Hematopoietic multipotent progenitor cell treated with erythropoietin and hydrocortisone succinate and interleukin-3 and kit ligand, for 17 days (in vitro differentiated cells): ENCODE data around the gene TAS2R8.
"Not testable (repeated sequence)": the region's sequence is repeated elsewhere in the genome, so short reads cannot be mapped to it uniquely, and the experiment has no call there.

ENCODE experiments used
- DNase-seq: peaks from one replicate; pipeline ENCODE4 v3.0.0-alpha.2; 2015; ENCODE audit warnings: low spot score

TAS2R8 gene, protein sequence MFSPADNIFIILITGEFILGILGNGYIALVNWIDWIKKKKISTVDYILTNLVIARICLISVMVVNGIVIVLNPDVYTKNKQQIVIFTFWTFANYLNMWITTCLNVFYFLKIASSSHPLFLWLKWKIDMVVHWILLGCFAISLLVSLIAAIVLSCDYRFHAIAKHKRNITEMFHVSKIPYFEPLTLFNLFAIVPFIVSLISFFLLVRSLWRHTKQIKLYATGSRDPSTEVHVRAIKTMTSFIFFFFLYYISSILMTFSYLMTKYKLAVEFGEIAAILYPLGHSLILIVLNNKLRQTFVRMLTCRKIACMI

DNA sequence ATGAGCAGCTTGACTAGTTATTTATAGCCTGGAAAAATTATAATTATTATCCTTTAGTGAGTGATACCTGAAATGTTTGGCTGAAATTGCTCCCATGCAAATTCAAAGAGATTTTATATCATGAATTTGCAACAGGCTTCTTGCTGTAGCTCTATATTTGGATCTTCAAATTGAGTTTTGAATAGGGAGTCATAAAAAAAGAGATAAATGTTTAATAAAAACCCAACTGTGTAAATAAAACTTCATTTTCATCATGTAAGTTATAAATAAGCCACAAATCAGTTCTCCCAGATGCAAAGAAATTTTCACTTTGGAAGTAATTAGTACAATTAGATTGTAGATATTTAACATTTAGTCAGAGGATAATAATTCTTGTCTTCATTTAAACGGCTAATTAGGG is at the start of gene TAS2R8:
TSS of gene TAS2R8 (minus strand) at position 101 of the 400 bp plus-strand sequence. CDS start 306 bp downstream, outside the sequence.
- DNase-seq = no peak

DNA sequence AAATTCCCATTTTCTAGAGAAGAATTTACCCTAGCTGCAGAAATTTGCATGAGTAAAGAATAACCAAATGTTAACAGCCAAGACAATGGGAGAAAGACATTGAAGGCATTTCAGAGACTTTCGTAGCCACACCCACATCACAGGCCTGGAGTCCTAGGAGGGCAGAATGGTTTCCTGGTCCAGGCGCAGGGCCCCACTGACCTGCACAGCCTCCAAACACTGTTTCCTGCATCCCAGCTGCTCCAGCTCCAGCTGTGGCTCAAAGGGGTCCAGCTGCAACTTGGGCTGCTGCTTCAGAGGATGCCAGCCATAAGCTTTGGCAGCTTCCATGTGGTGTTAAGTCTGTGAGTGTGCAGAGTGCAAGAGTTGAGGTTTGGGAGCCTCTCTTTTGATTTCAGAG is 48.7 kb upstream of the TAS2R8 start:
- no peak for DNase-seq

DNA sequence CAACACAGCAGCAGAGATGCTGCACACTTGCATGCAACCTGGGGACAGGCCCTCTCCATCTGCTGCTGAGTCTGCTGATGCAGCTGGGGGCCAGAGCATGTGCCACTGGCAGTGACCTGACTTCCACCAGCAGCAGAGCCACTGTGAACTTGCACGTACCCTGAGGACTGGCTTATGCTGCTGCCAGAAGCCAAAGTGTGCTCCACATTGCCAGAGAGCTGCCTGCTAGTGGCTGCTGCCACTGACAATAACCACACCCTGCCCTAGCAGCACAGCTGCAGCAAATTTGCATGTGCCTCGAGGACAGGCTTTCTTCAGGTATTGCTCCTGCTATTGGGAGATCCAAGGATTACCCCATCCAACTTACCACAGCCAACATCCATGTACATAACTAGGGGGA is 46.7 kb upstream of the TAS2R8 start:
- DNase-seq = no peak

DNA sequence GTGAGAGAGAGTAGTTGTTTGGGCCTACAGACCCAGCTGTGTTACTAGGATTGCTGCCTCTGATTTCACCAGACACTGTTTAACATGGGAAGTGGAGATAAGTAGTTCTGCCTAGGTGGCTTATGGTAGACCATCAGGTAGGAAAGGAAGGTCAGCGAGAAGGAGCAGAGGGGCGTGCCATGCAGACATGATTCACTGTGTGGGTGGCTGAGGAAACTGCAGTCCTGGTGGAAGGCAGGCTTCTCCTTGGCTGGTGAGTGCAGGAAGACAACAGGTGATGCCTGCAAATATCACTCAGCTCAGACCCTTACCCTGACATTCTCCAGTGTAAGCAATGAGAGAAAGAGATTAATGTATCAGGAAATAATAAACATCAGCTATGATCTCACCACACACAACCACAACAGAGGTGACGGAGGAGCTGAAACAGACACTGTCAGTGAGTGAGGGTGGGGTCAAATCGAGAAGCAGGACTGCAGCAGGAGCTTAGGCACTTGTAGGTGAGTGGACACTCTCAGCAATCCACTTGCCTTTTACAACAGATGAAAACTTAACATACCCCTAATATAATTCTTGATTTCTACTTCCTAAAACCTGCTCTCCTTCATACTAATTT is 44.3 kb upstream of the TAS2R8 start:
- DNase-seq = no peak

DNA sequence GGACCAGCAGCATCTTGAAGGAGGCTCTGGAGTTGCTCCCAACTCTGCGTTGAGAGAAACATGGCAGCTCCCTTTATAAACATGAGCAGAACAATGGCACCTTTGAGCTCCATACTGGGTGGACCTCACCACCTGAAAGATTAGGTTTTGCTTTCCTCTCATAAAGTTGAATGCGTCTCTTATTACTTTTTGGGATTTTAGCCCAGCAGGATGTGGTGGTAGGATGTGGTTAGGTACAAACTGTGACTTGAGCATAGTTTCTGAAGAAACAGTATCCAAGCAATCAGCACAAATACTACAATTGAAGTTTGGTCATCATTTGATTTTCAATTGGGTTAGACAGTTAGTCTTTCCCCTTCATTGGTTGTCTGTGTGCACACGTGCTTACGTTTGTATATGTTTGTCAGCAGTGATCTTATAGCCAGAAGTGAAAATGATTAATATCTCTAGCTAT is 42.4 kb upstream of the TAS2R8 start, which contains the start of gene PRR4:
TSS of gene PRR4 (minus strand) at position 51 of the 454 bp plus-strand sequence. CDS start at position 13, 38 bp downstream.
- no peak for DNase-seq

DNA sequence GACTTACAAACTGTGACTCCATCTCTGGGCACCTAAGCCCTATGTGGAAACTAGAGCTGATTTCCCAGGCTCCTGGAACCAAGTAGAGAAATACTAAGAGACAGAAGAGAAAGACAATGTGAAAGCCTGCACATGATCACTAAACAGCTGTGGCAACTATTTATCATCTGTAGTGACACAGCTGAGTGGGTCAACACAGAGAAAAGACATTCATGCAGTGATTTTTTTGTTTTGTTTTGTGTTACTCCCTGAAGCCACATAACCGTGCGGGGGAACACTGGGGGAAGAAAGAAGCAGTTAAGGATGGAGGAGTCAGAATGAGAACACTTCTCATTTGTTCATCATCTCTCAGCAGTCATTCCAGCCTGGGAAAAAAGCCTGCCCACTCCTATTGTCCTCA is 40.7 kb upstream of the TAS2R8 start:
- no peak for DNase-seq

DNA sequence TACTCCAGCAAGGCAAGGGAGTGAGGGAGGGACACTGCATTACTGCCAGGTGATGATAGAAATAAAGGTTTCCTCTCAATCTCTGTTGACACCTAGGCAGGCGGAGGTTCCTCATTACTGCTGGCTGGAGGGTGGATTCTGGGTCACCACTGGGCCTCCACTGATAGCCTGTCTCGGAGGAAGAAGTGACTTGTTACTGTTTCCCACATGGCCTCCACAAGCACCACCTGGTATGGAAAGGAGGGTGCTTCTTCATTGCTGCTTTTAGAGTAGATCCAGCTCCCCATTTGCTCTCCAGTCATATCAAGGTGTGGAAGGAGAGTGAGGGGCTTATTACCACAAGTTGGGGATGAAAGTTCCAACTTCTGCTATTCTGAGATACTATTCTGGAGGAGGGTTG is 35.8 kb upstream of the TAS2R8 start:
- DNase-seq = no peak

DNA sequence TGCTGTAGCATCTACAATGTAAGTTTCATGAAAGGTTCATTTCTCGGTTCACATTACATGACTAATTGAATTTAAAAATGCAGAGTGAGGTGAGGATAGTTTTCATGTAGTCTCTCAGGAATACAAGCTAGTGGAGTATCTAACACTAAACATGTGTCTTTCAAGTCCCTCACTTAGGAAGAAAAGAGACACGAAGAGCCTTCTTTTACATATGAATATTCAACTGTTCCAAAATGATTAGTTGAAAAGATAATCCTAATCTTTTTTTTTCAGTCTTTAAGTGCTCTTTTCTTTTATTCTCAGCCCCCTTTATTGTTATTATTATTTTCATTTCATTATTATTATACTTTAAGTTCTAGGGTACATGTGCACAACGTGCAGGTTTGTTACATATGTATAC is 31.4 kb upstream of the TAS2R8 start:
- no peak for DNase-seq

DNA sequence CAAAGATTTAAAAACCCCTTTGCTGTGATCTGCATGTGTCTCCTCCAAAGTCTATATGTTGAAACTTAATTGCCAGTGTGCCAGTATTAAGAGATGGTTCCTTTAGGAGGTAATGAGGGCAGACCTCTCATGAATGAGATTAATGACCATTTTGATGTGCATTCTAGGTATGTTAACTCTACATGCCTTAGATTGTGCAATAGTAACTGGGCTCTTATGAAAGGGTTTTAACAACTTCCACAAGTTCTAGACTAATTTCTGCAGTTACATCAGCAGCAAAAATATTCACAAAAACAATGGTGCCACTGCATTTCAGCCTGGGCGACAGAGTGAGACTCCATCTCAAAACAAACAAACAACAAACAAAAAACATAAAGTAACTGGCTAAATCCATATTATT is 22.9 kb upstream of the TAS2R8 start:
- DNase-seq = no peak

DNA sequence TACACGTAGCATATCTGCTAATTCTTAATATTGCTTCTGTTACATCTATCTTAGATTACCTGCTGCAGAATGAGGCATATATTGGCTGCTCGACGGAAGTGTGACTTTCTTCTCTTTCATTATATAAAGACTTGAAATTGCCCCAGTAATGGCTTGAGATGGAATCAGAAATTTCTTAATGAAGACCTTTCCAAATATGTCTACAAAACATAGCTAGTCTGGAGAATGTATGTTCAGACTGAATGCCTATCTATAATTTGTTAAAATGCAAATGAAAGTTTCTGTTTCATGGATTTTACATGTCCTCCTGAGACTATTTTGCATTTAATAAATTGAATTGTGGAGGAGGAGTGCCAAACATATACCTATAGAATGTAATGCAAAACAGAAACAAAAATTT is 19.2 kb upstream of the TAS2R8 start, which contains the start of gene TAS2R10:
TSS of gene TAS2R10 (minus strand) at position 101 of the 400 bp plus-strand sequence. CDS start at position 12, 89 bp downstream.
- no peak for DNase-seq

DNA sequence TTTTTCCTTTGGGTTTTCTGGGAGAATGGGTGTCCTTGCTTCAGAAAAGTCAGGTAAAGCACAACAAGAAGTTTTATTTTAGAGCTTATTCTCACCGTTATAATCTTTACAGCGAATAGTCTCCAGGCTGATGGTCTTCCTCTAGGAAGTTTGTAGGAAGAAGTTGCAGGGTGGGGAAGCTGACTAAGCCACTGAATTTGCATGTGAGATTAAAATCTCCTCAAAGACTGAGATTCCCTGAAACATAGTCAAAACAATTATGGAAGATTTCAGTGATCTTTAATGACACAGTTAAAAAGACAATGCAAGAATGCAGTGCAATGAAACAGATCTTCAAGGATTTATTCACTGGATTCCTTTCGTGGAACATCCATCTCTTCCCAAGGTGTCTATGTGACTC is 17.9 kb upstream of the TAS2R8 start:
- no peak for DNase-seq

DNA sequence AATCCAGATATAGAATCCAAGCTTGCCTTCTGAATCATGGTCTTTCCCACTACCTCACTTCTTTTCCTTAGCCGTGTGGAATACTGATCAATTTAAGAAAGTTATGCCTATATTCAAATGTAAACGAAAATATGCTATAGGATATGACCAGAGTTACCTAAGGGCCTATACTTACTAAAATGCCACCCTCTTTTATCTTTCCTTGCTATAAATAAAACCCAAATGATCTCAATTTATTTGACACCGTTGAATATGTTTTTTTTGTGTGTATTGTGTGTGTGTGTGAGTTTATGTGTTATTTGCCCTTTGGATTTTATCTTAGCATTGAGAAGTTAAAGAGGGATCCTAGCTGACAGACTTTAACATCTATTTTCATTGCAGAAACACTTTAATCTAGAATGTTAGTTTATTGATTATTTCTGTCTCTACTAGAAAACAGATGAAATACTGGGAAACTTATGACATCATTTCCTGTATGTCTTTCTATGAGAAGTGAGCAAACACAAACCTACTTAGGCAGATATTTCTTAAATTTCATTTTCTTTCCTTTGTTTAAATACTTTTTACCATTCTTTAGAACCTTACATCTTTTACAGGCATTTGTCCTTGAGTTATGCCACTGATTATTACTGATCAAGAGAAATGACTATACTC is 4.9 kb upstream of the TAS2R8 start:
- no peak for DNase-seq

DNA sequence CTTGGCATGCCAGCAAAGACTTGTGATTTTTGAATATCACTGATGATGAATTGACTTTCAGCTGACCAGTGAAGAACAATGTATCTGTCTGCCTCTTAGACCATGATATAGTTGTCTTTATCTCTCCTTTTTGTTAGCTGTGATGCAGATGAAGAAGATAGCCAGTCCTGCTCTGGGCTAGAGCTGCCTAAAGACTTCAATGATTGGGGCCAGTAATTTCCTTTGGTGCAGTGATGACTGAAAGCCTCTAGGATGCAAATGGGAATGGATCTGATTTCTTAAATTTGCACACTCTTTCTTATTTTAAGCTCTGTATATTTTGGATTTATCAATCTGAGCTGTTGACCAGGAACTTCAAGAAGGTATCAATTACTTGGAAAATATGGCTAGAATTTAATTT is 3.0 kb upstream of the TAS2R8 start, which contains the start of gene TAS2R9:
TSS of gene TAS2R9 (minus strand) at position 101 of the 400 bp plus-strand sequence. CDS start at position 8, 93 bp downstream.
- no peak for DNase-seq

DNA sequence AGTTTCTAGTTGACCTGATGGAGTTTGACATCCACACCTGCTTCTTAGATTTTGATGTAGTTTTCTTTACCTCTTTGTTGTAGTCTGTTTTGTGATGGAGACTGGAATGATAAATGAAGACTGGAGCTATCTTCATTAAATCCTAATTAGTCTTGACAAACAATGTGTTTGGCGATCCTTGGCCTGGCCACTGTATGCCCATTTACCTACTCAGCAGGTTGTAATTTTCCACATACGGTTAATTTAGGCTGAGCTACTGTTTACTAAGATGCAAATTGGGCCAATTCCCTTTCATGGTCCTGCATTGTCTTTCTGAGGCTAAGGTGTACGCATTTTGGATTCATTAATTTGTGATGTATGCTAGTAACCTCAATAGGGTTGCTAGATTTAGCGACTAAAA is 4.5 kb downstream of the TAS2R8 start, which contains the start of gene TAS2R7:
TSS of gene TAS2R7 (minus strand) at position 41 of the 400 bp plus-strand sequence. CDS start 57 bp downstream, outside the sequence.
- no peak for DNase-seq

DNA sequence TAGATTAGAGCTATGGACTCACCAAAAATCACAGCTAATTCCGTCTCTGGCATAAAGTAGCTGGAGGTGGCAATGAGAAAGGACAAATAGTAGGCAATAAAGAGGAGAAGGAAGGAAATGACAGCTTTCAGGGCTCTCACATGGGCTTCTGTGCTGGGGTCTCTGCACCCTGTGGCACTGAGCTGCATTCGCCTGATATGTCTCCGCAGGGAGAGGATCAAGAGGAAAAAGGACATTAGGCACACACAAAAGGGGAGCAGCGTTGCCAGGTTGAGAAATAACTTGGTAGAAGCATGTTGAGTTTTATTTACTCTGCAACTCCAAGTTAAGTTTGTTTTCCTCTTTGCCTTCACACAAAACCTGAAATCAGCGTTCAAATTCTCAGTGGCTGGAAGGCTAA is 5.3 kb downstream of the TAS2R8 start:
- no peak for DNase-seq

DNA sequence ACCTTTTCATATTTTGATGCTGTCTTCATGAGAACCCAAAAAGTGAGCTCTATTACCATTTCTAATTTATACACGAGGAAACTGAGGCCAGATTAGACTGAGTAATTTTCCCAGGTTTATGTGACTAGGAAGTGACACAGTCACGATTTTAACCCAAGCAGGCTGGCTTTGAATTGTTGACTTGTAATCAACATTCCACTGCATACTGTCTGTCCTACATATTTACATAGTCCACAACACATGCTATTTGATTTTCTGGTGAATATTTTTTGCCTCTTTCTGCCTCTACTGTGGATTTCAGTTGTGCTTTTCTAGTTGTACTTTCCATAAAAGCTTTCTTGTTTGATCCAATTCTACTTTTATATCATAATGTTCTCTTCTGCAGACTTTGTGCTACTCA is 12.9 kb downstream of the TAS2R8 start:
- no peak for DNase-seq

DNA sequence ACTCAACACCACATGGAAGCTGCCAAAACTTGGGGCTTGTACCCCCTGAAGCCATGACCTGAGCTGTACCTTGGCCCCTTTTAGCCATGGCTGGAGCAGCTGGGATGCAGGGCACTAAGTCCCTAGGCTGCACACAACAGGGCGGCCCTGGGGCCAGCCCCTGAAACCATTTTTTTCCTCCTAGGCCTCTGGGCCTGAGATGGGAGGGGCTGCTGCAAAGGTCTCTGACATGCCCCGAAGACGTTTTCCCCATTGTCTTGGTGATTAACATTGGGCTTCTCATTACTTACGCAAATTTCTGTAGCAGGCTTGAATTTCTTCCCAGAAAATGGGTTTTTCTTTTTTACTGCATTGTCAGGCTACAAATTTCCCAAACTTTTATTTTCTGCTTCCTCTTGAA is 15.3 kb downstream of the TAS2R8 start:
- not testable (repeated sequence) for DNase-seq

DNA sequence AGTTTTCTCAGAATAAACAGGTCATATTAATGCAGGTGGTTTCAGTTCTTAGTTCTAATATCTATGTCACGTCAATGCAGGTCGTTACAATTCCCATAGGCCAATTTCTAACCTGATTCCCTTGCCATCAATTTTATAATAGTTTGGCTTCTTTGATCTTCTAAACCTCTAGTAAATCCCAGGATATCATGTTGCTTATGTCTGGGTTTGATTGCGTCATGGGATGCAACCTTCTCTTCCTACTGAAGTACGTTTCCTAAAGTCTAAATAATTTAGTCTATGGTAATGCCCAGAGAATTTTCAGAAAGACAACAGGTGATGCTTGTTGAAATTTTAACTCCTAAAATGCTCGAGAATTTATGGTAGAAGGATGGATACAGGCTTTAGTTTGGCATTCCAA is 23.8 kb downstream of the TAS2R8 start:
- DNase-seq = no peak

DNA sequence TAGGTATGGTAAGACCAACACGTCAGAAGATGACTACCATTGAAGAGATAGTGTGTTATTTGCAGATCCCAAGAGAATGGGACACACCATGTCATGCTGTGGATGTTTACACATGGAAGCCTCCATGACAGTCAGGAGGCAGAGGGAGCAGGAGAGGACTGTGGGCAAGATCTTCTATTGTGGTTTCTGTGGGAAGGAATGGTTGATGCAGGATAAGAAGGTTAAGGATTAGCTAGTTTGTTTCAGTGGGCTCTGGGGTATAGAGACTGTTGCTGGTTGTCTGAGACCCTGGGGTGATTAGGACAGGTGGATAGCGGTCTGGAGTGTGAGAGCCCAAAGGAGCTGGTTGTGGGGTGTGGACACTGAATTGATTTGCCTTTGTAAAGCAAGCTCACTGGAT is 28.0 kb downstream of the TAS2R8 start:
- no peak for DNase-seq

DNA sequence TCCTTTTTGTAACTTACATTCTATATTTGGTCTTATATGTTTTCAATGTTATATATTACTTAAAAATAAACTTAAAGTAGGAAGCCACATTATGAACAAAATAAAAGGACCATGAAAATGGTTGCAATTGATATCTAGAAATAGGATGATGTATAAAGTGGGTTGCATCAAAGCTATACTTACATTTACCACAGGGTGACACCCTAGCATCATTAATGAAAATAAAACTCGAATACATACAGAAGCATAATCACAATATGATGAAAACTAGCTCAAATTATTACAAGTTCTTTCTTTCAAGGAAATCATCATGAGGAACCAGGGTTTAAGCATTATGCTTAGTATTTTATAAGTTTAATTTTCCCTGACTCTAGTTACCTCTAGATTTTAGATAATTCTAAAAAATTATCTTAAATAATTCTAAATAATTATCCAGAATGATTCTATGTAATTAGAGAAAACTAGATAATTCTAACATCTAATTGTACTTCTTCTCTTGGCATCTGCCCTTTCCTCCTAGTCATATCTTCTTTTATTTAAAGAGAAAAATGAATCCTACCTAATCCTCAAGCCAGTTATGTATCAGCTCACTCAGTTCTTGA is 35.9 kb downstream of the TAS2R8 start:
- DNase-seq = peak; percentile 9

DNA sequence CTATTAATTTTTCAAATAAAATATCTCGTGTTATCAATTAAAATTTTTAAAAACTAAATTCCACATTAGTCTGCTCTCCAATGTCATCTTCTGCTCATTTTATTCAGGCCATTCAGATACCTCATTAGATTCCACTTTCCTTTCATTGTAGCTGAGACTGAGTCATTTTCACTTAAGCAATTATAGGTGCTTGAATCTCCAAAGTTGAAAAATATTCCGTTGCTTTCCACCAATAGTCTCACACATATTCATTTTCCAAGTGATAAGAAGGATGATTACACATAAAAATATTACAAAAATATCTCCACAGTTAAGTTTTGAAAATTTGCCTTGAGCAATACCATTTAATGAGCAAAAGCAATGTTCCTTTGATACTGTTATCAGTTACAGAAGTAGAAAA is 47.4 kb downstream of the TAS2R8 start:
- DNase-seq = no peak

DNA sequence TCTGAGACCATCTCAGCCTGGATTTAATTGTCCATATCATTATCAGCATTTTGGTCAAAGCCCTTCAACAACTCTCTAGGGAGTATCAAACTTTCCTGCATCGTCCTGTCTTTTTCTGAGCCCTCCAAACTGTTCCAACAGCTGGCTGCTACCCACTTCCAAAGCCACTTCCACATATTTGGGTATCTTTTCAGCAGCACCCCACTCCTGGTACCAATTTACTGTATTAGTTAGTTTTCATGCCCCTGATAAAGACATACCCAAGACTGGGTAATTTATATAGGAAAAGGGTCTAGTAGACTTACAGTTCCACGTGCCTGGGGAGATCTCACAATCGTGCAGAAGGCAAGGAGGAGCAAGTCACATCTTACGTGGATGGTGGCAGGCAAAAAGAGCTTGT is 50.9 kb downstream of the TAS2R8 start:
- DNase-seq = no peak
